Breast epithelium (tissue), 4 donors: ENCODE measurements around the gene IL1RL1. TPM values are rescaled to one million over a fixed set of nuclear protein-coding genes. Genes with fewer than 3 reads are reported as not detected.

Experiments used
- DNase-seq, 2 donors: peaks; one replicate each; pipeline ENCODE4 v3.0.0-alpha.2; 2019; ENCODE audit warnings: low spot score in 2 of 2
- H3K27ac ChIP-seq, 2 donors: fragments of 200-600 bp; sonication (generic) in 1 of 2; one replicate each; pipeline ENCODE4 v1.5.1; 2016 to 2019; ENCODE audit warnings: mild to moderate bottlenecking in 1 of 2
- H3K27me3 ChIP-seq, 2 donors: fragments of 200-600 bp; sonication (generic) in 1 of 2; one replicate each; pipeline versions ENCODE4 v1.5.1 to v1.6.0; 2017 to 2019; ENCODE audit warnings: control low read depth in 1 of 2, mild to moderate bottlenecking in 1 of 2
- H3K36me3 ChIP-seq: fragments of 200-600 bp; one replicate; pipeline ENCODE4 v1.5.1; 2019
- H3K4me1 ChIP-seq, 2 donors: fragments of 200-600 bp; sonication (generic); one replicate each; pipeline ENCODE4 v1.5.1; 2016 to 2019; ENCODE audit warnings: control low read depth in 1 of 2
- H3K4me3 ChIP-seq, 3 donors: fragments of 200-600 bp; sonication (generic); 1 replicate in 2 of 3; 2 replicates in 1 of 3; pipeline ENCODE4 v1.5.1; 2016 to 2019; ENCODE audit warnings: mild to moderate bottlenecking in 3 of 3, moderate library complexity in 2 of 3
- H3K9me3 ChIP-seq, 2 donors: fragments of 200-600 bp; sonication (generic) in 1 of 2; one replicate each; pipeline ENCODE4 v1.5.1; 2016 to 2019; ENCODE audit warnings: control low read depth in 1 of 2
- CTCF ChIP-seq, 3 donors: fragments of 450-650 bp; IDR thresholded peaks; one replicate each; pipeline ENCODE4 v1.5.1; 2016 to 2017; ENCODE audit warnings: antibody characterized with exemption in 3 of 3, mild to moderate bottlenecking in 3 of 3, moderate library complexity in 3 of 3
- POLR2A ChIP-seq: fragments of 450-650 bp; IDR thresholded peaks from one replicate; pipeline ENCODE4 v1.6.1; 2016; ENCODE audit warnings: antibody characterized with exemption, mild to moderate bottlenecking, moderate library complexity
- POLR2AphosphoS5 ChIP-seq, 3 donors: sonication (generic); formaldehyde crosslinking; IDR thresholded peaks; one replicate each; pipeline ENCODE4 v1.6.1; 2017; ENCODE audit warnings: antibody characterized with exemption in 3 of 3
- intact Hi-C: fragments of 100-400 bp; cut with DNase I; formaldehyde crosslinking; loops from one replicate; pipeline ENCODE4 v1.15.1; 2023; ENCODE audit warnings: low total_unique reads
- total RNA-seq, 3 donors: library from RNA; depleted of rRNA; stranded (reverse); fragments of >200 nt; gene quantifications; one replicate each; pipeline ENCODE4 v1.1.0, GENCODE V29; 2016

The IL1RL1 gene
- total RNA-seq, 3 donors from 2014 or later: 6.3 to 27.8 (median 12.1) TPM

GRCh38 chr2:102385522-102385921 lies 74.2 kb downstream of the IL1RL1 start:
- no peak for DNase-seq
- no peaks in the 10 kb centered on the region for H3K36me3 ChIP-seq
- H3K27ac ChIP-seq: no peak overlapping the region
- TF ChIP-seq CTCF (IDR thresholded peaks at IDR 0.05) (no peak), POLR2A (no peak), POLR2AphosphoS5 (IDR thresholded peaks at IDR 0.05) (no peak)
- intact Hi-C loops: no loop called here
- H3K4me1 ChIP-seq: no peaks in the 10 kb centered on the region
- no peaks in the 10 kb centered on the region for H3K27me3 ChIP-seq
- no peak overlapping the region for H3K4me3 ChIP-seq
- H3K9me3 ChIP-seq: peaks cover 0 to 22% of the 10 kb centered on the region in 2 donors

DNA sequence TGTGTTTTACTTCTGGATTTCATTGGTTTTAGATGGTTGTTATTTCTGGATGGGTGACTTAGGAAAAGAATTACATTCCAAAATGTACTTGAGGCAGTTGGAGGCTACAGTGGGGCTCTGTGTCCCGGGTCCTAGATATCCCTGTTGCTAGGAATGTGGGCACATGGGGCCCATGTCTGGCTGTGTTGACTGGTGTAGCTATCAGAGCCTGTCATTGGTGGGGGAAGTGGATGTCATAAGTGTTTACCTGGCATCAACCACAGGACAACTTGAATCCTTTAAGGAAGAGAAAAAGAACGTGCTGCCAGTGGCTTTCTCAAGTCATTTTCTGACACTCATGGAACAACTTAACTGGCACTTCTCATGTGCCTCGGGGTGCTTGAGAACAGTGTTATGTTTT lies 74.6 kb downstream of the IL1RL1 start:
- H3K4me3 ChIP-seq: no peak overlapping the region
- H3K36me3 ChIP-seq: no peaks in the 10 kb centered on the region
- H3K27ac ChIP-seq: no peak overlapping the region
- TF ChIP-seq POLR2AphosphoS5 (IDR thresholded peaks at IDR 0.05) (no peak), POLR2A (no peak)
- no peak for DNase-seq
- no peaks in the 10 kb centered on the region for H3K27me3 ChIP-seq
- intact Hi-C loops: no loop called here
- peaks cover 0 to 22% of the 10 kb centered on the region in 2 donors for H3K9me3 ChIP-seq
- no peaks in the 10 kb centered on the region for H3K4me1 ChIP-seq

GRCh38 chr2:102386867-102387541 lies 75.6 kb downstream of the IL1RL1 start:
- H3K27ac ChIP-seq: no peak overlapping the region
- H3K27me3 ChIP-seq: no peaks in the 10 kb centered on the region
- H3K4me3 ChIP-seq: no peak overlapping the region
- H3K4me1 ChIP-seq: no peaks in the 10 kb centered on the region
- H3K9me3 ChIP-seq: peaks cover 0 to 22% of the 10 kb centered on the region in 2 donors
- intact Hi-C loops: no loop called here
- no peak for DNase-seq
- TF ChIP-seq CTCF (IDR thresholded peaks at IDR 0.05): no peak
- TF ChIP-seq POLR2A: no peak
- no peak for TF ChIP-seq POLR2AphosphoS5 (IDR thresholded peaks at IDR 0.05)
- no peaks in the 10 kb centered on the region for H3K36me3 ChIP-seq

DNA sequence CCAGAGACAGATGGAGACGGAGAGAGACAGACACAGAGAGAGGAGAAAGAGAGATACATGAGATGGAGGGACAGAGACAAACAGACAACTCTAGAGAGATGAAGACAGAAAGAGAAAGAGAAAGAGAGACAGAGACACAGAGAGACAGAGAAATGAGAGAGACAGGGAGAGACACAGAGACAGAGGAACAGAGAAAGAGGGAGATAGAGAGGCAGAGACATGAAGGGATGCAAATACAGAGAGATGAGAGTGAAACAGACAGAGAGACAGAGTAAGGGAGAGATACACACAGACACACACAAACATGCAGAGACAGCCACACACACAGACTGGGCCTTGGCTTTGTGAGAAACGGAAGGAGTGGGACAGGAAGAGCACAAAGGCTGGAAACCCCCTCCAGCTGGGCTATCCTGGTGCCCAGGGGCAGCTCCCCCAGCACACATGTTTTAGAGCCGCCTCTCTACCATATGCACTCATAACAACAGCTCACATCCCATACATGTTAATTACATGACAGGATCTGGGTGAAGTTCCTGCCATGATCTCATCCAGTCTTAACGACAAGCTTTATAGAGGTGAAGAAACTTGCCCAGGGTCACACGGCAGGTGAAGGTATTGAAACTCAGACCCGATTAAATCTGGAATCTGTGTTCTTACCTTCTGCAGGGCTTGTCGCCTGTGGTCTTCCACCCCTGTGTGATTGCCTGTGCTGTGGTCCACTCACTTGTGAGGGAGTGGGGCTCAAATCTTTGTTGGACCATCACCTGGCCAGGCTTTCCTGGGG lies 76.6 kb downstream of the IL1RL1 start:
- DNase-seq: no peak
- no peak for TF ChIP-seq POLR2AphosphoS5 (IDR thresholded peaks at IDR 0.05)
- TF ChIP-seq CTCF (IDR thresholded peaks at IDR 0.05): no peak
- TF ChIP-seq POLR2A: no peak
- no peaks in the 10 kb centered on the region for H3K4me1 ChIP-seq
- no peak overlapping the region for H3K27ac ChIP-seq
- H3K27me3 ChIP-seq: no peaks in the 10 kb centered on the region
- no peak overlapping the region for H3K4me3 ChIP-seq
- H3K36me3 ChIP-seq: no peaks in the 10 kb centered on the region
- H3K9me3 ChIP-seq: peaks cover 0 to 14% of the 10 kb centered on the region in 2 donors
- intact Hi-C loops: no loop called here

- Histone ChIP-seq H3K4me1 (no peaks in the 10 kb centered on the region), H3K9me3 (no peaks in the 10 kb centered on the region), H3K36me3 (no peaks in the 10 kb centered on the region), H3K4me3 (no peak overlapping the region), H3K27me3 (no peaks in the 10 kb centered on the region), H3K27ac (no peak overlapping the region)
- DNase-seq: no peak
- TF ChIP-seq CTCF (IDR thresholded peaks at IDR 0.05) (no peak), POLR2A (no peak), POLR2AphosphoS5 (IDR thresholded peaks at IDR 0.05) (no peak)
- intact Hi-C loops: no loop called here
These were observed 80.2 kb downstream of the IL1RL1 start for GRCh38 chr2:102391565-102391964.
